SIG-M5 (cell line): Measurements from ENCODE around the gene EPB41L1.

Experiments used
- DNase-seq: peaks from one replicate; lab custom pipeline; 2025; lab: John Stamatoyannopoulos, UW

Gene EPB41L1

GRCh38 chr20:36155629-36155971 is 1.1 kb downstream of the EPB41L1 start:
- no peak for DNase-seq

GRCh38 chr20:36155991-36156390 is 1.5 kb downstream of the EPB41L1 start:
- no peak for DNase-seq

- DNase-seq: no peak
These were observed 3.1 kb downstream of the EPB41L1 start for GRCh38 chr20:36157610-36158009.

GRCh38 chr20:36158160-36158741 is 3.7 kb downstream of the EPB41L1 start:
- DNase-seq: no peak

- no peak for DNase-seq
These were observed 5.3 kb downstream of the EPB41L1 start for GRCh38 chr20:36159833-36160232.

- no peak for DNase-seq
These were observed 7.9 kb downstream of the EPB41L1 start for GRCh38 chr20:36162272-36162966.

GRCh38 chr20:36167902-36168503 is 13.5 kb downstream of the EPB41L1 start:
- no peak for DNase-seq

GRCh38 chr20:36170542-36171215 is 16.1 kb downstream of the EPB41L1 start:
- no peak for DNase-seq

GRCh38 chr20:36173451-36173933 is 19.0 kb downstream of the EPB41L1 start:
- no peak for DNase-seq

GRCh38 chr20:36175016-36175415 is 20.5 kb downstream of the EPB41L1 start:
- DNase-seq: no peak

- DNase-seq: no peak
These were observed 21.0 kb downstream of the EPB41L1 start for GRCh38 chr20:36175475-36175995.

- no peak for DNase-seq
These were observed 23.2 kb downstream of the EPB41L1 start for GRCh38 chr20:36177716-36178115.

GRCh38 chr20:36179170-36179945 is 24.8 kb downstream of the EPB41L1 start:
- no peak for DNase-seq

GRCh38 chr20:36180323-36180722 is 25.8 kb downstream of the EPB41L1 start:
- no peak for DNase-seq

GRCh38 chr20:36181934-36182603 is 27.5 kb downstream of the EPB41L1 start:
- no peak for DNase-seq

GRCh38 chr20:36182604-36183154 is 28.1 kb downstream of the EPB41L1 start:
- DNase-seq: no peak

- DNase-seq: no peak
These were observed 28.8 kb downstream of the EPB41L1 start for GRCh38 chr20:36183155-36183944.

GRCh38 chr20:36184816-36185776 is 30.6 kb downstream of the EPB41L1 start:
- DNase-seq: no peak
